HK-2 (cell line): ENCODE results near the gene ASB1.
"Not testable (repeated sequence)": the region's sequence is repeated elsewhere in the genome, so short reads cannot be mapped to it uniquely, and the experiment has no call there.

Source experiments
- DNase-seq: peaks from one replicate; pipeline ENCODE4 v3.0.0-alpha.2; 2018; ENCODE audit not compliant: unreplicated experiment

ASB1 gene

DNA sequence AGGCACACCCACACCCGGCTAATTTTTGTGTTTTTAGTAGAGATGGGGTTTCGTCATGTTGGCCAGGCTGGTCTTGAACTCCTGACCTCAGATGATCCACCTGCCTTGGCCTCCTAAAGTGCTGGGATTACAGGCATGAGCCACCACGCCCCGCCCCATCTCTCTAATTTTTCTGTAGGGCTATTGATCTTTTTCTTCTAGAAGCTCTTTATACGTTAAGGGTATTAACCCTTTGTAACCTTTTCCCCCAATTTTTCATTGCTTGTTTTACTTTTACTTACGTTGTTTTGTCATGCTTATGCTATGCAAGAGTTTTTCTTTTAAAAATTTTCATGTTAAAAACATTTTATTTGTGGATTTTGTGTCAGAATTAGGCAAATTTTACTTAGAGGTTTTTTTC lies 15.5 kb downstream of the ASB1 start:
- not testable (repeated sequence) for DNase-seq

GRCh38 chr2:238444242-238444641 lies 17.5 kb downstream of the ASB1 start:
- DNase-seq: no peak

DNA sequence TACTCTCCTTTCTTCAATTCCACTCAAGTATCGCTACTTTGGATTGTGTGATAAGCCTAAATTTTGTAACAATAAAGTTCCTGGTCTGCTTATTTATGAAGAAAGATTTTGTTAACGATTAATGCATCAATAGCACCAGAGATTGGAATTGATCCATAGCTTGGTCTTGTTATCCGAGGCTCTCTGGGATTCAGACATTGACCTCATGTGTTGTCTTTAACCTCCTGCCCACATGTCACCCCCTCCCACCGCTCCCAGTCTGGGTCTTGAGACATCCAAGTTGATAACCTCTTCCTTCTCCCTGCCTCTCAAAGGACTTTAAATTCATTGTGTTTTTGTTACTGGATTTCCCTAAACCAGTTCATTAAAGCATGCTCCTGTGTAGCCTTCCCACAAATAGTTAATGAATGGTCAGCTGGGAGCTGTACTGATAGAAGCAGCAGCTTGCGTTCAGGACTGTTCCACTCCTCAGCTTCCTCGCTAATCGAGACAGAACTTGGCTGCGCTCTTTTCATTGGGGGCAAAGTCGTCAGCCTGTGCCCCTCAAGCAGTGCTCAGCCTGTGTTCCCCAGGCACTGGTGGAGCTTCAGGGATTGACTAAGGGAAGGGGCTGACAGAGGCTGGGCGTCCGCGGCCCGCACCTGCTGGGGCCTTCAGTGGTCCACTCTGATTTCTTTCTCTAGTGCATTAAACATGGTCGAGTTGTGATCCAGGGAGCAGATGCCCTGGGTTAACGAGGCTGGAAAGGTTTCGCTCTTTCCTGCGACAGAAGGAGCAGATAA lies 18.9 kb downstream of the ASB1 start:
- no peak for DNase-seq

- no peak for DNase-seq
Measured at GRCh38 chr2:238446371-238446770, 19.6 kb downstream of the ASB1 start.

GRCh38 chr2:238448031-238448955 lies 21.6 kb downstream of the ASB1 start:
- DNase-seq: no peak

GRCh38 chr2:238449241-238449640 lies 22.5 kb downstream of the ASB1 start:
- no peak for DNase-seq

- no peak for DNase-seq
Measured at GRCh38 chr2:238449909-238450417, 23.2 kb downstream of the ASB1 start.

DNA sequence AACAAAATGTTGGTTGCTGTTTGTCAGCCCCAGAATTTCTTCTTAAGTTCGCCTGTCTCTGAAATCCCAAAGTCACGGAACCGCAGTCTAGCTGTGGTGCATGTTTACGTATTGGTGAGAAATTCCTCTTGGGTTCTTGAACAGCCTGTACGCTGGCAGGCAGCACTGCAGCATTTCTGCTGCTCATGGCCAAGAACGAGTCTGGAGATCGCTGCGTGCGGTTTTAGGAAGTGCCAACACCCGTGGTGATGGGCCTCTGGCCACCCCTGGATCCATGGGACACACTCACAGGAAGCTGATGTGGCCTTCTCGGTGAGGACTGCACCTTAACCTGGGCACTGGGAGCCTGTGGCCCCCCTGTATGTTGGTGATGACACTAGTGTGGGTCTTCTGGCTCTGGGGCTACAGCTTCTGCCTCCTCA lies 23.7 kb downstream of the ASB1 start:
- DNase-seq: no peak

DNA sequence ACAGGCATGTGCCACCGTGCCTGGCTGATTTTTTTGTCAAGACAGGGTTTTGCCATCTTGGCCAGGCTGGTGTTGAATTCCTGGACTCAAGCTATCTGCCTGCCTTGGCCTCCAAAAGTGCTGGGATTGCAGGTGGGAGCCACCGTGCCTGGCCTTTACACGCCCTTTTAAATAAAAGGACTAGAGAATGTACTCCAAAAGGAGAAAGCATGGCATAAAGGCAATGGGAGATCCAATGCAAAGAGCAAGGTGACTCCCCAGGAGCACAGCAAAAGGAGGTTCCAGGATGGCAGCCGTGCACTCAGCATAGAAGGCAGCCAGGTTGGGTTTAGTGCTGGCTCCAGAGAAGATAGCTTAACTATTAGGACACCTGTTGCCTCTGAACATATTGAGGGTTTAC lies 27.1 kb downstream of the ASB1 start:
- DNase-seq: no peak

DNA sequence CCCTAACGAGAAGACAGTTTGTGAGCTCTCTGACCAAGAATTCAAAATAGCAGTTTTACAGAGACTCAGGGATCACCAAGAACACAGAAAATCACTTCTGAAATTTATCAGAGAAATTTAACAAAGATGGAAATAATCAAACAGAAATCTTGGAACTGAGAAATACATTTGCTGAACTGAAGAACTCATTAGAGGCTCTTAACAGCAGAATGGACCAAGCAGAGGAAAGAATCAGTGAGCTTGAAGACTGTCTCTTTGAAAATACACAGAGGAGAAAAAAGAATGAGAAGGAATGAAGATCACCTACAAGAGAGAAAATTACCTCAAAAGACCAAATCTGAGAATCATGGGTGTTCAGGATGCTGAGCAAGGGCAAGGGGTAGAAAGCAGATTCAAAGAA lies 29.7 kb downstream of the ASB1 start:
- DNase-seq: no peak

- DNase-seq: no peak
Measured at GRCh38 chr2:238456970-238457926, 30.5 kb downstream of the ASB1 start.

DNA sequence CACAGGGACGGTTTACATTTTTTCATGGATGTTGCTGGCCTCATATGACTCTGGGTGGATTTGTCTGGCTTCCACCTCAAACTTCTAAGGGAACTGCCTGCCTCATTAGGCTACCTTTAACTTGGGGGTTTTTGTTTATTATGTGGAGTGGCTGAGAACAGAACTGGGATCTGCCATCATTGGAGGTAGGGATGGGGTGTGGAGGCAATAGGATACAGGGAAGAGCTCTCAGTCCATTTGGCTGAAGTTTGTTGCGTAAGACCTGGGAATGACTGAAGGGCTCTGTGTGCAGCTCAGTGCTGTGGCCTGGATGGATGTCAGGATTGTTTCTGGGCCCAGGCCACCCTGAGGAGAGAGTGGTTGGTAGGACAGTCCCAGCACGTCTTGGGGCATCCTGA lies 31.2 kb downstream of the ASB1 start:
- no peak for DNase-seq

DNA sequence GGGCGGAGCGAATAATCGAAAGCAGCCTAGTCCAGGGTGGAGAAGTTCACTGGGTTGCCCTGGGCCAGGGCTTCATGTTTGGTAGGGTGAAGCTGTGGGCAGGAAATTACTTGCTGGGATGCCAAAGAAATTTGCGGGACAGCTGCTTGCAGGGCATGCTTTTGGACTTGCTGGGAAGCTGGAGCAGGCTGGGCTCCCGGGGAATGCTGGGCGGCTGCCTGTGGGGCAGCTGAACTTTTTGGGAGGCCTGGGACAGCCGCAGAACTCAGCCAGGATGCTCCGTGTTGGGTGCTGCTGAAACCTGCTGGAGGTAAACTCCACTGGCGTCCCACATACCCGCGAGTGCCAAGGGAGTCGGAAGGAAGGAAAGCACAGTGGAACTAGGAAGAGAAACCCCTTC lies 31.9 kb downstream of the ASB1 start:
- DNase-seq: no peak

DNA sequence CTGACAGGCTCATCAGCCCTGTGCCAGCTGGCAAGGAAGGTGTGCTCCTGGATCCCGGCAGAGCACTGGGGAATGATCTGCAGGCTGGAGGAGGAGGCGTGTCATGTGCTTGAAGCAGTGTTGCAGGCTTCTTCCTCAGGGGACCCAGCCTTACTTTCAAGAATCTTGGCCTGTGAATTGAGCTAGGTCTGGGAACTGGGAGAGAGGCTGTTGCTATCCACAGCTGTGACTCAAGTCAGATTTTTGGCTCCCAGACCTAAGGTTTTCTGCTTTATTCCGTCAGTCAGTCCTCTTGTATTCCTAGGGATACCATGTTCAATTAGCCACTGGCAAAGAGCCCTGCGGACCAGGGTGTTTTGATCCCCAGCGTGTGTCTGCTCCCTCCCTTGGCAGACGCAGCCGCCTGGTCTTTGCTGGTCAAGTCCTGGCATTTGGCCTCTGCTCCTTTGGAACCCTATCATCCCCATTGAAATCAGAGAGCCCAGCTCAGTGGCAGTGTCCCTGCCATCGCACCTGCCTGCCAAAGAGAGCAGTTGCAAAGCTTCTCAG lies 32.4 kb downstream of the ASB1 start:
- DNase-seq: no peak

- no peak for DNase-seq
Measured at GRCh38 chr2:238461051-238461450, 34.3 kb downstream of the ASB1 start.

DNA sequence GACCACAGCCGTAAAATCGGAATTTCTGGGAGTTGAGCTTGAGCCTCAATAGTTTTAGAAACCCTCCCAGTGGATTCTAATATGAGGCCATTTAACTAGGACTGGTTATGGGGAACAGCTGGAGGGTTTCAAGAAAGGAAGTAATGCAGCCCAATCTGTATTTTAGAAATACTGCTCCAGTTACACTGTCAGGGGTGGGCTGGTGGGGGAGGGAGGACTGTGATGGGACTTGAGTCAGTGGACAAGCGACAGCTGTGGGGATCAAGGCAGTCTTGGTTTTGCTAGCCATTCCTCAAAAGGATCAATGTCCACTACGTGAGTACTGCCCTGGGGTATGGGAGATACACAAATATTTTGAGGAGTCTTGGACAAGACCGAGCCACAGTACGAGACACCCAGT lies 34.8 kb downstream of the ASB1 start:
- DNase-seq: no peak

DNA sequence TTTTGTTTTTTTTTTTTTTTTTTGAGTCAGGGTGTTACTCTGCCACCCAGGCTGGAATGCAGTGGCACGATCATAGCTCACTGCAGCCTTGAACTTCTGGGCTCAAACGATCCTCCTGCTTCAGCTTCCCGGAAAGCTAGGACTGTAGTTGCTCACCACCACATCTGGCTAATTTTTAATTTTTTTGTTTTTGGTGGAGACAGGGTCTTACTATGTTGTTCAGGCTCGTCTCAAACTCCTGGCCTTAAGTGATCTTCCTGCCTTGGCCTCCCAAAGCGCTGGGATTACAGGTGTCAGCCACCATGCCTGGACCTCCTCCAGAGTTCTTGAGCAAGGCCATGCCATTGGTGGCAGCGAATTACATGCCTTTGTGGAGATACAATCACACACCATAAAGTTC lies 35.2 kb downstream of the ASB1 start:
- DNase-seq: no peak

- DNase-seq: no peak
Measured at GRCh38 chr2:238462782-238463396, 36.2 kb downstream of the ASB1 start.

GRCh38 chr2:238464389-238464788 lies 37.7 kb downstream of the ASB1 start:
- no peak for DNase-seq

GRCh38 chr2:238465487-238466242 lies 38.9 kb downstream of the ASB1 start:
- no peak for DNase-seq
